HCT116 (cell line): ENCODE data around the gene EHD1.

Experiments used
- CEBPB ChIP-seq: IDR thresholded peaks from 2 replicates; pipeline ENCODE4 v1.6.1; 2012; ENCODE audit warnings: low read depth
- JUND ChIP-seq: IDR thresholded peaks from 2 replicates; pipeline ENCODE4 v1.6.1; 2012
- POLR2A ChIP-seq: IDR thresholded peaks from 2 replicates; pipeline ENCODE4 v1.7.0; 2011; ENCODE audit warnings: borderline replicate concordance; ENCODE audit not compliant: insufficient read depth, insufficient read length; ENCODE audit errors: extremely low read depth
- POLR2AphosphoS5 ChIP-seq: IDR thresholded peaks from 2 replicates; pipeline ENCODE4 v1.6.1; 2011; ENCODE audit warnings: mild to moderate bottlenecking, low read depth, low read length, moderate library complexity
- RAD21 ChIP-seq: IDR thresholded peaks from 2 replicates; pipeline ENCODE4 v1.6.1; 2012; ENCODE audit warnings: low read depth, mild to moderate bottlenecking
- SIN3A ChIP-seq: IDR thresholded peaks from 2 replicates; pipeline ENCODE4 v1.6.1; 2012; ENCODE audit warnings: low read depth
- SP1 ChIP-seq: IDR thresholded peaks from 2 replicates; pipeline ENCODE4 v1.6.1; 2012; ENCODE audit warnings: low read depth
- ZFX ChIP-seq: fragments of 450-650 bp; IDR thresholded peaks from 2 replicates; pipeline ENCODE4 v1.6.1; 2017
- TF ChIP-seq, protein P1 (sequence below): IDR thresholded peaks from 2 replicates; pipeline ENCODE4 v1.6.1; 2012
- TF ChIP-seq, protein P2 (sequence below), 3 experiments: fragments of 200-600 bp in 1 of 3; sonication (generic) in 1 of 3; IDR thresholded peaks in 2 of 3; conservative IDR thresholded peaks in 1 of 3; 2 replicates each; pipeline ENCODE4 v1.5.1; 2012 to 2017; ENCODE audit warnings: low read depth in 2 of 3, low read length in 2 of 3, antibody characterized with exemption in 1 of 3, borderline replicate concordance in 1 of 3, control low read depth in 1 of 3, mild to moderate bottlenecking in 1 of 3, mixed read lengths in 1 of 3, mixed run types in 1 of 3, moderate library complexity in 1 of 3; ENCODE audit not compliant: insufficient read depth in 1 of 3
- TF ChIP-seq, protein P3 (sequence below): IDR thresholded peaks from 2 replicates; pipeline ENCODE4 v1.6.1; 2012

GRCh38 chr11:64862987-64863390 is 15.4 kb downstream of the EHD1 start:
- TF ChIP-seq POLR2AphosphoS5: no peak
- TF ChIP-seq, protein P1, sequence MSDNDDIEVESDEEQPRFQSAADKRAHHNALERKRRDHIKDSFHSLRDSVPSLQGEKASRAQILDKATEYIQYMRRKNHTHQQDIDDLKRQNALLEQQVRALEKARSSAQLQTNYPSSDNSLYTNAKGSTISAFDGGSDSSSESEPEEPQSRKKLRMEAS: no peak
- TF ChIP-seq POLR2A: no peak
- TF ChIP-seq ZFX: no peak
- no peak for TF ChIP-seq SP1
- TF ChIP-seq, protein P2, sequence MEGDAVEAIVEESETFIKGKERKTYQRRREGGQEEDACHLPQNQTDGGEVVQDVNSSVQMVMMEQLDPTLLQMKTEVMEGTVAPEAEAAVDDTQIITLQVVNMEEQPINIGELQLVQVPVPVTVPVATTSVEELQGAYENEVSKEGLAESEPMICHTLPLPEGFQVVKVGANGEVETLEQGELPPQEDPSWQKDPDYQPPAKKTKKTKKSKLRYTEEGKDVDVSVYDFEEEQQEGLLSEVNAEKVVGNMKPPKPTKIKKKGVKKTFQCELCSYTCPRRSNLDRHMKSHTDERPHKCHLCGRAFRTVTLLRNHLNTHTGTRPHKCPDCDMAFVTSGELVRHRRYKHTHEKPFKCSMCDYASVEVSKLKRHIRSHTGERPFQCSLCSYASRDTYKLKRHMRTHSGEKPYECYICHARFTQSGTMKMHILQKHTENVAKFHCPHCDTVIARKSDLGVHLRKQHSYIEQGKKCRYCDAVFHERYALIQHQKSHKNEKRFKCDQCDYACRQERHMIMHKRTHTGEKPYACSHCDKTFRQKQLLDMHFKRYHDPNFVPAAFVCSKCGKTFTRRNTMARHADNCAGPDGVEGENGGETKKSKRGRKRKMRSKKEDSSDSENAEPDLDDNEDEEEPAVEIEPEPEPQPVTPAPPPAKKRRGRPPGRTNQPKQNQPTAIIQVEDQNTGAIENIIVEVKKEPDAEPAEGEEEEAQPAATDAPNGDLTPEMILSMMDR (IDR thresholded peaks at IDR 0.05 in 2 of 3, conservative IDR thresholded peaks at IDR 0.05 in 1 of 3; ENCODE audit: borderline replicate concordance in 1 of 3, insufficient read depth in 1 of 3, low read depth in 2 of 3, low read length in 2 of 3): no peak
- TF ChIP-seq CEBPB: no peak
- TF ChIP-seq, protein P3, sequence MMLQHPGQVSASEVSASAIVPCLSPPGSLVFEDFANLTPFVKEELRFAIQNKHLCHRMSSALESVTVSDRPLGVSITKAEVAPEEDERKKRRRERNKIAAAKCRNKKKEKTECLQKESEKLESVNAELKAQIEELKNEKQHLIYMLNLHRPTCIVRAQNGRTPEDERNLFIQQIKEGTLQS: no peak
- no peak for TF ChIP-seq RAD21
- no peak for TF ChIP-seq SIN3A
- no peak for TF ChIP-seq JUND
